Mucosa of rectum (tissue), 2 donors: ENCODE results near the gene CDH15.
"Not testable (repeated sequence)": the region's sequence is repeated elsewhere in the genome, so short reads cannot be mapped to it uniquely, and the experiment has no call there.

ENCODE experiments used
- H3K27ac ChIP-seq, 2 donors: one replicate each; pipeline ENCODE4 v1.7.0; 2013; ENCODE audit warnings: inconsistent platforms in 2 of 2, low read depth in 2 of 2, low read length in 2 of 2
- H3K27me3 ChIP-seq, 2 donors: one replicate each; pipeline ENCODE4 v1.7.0; 2013; ENCODE audit warnings: low read length in 2 of 2; ENCODE audit not compliant: control insufficient read depth in 2 of 2, insufficient read depth in 2 of 2
- H3K36me3 ChIP-seq, 2 donors: one replicate each; pipeline ENCODE4 v1.7.0; 2013; ENCODE audit warnings: low read length in 2 of 2; ENCODE audit not compliant: control insufficient read depth in 2 of 2, insufficient read depth in 2 of 2
- H3K4me1 ChIP-seq, 2 donors: one replicate each; pipeline ENCODE4 v1.7.0; 2013; ENCODE audit warnings: low read length in 2 of 2, mild to moderate bottlenecking in 1 of 2; ENCODE audit not compliant: control insufficient read depth in 2 of 2, insufficient read depth in 2 of 2
- H3K4me3 ChIP-seq, 2 donors: one replicate each; pipeline ENCODE4 v1.7.0; 2013; ENCODE audit warnings: low read length in 2 of 2
- H3K9ac ChIP-seq, 2 donors: one replicate each; pipeline ENCODE4 v1.7.0; 2013; ENCODE audit warnings: low read length in 2 of 2, low read depth in 1 of 2, mild to moderate bottlenecking in 1 of 2
- H3K9me3 ChIP-seq, 2 donors: one replicate each; pipeline ENCODE4 v1.7.0; 2013; ENCODE audit warnings: low read length in 2 of 2; ENCODE audit not compliant: control insufficient read depth in 2 of 2
- donor health status: healthy.
- donor health status: Normal muscosa, but diverticular disease.

CDH15 gene

GRCh38 chr16:89164436-89164835 is 7.1 kb upstream of the CDH15 start:
- no peak overlapping the region for H3K4me3 ChIP-seq
- no peak overlapping the region for H3K27ac ChIP-seq
- H3K9me3 ChIP-seq = no peaks in the 10 kb centered on the region
- H3K36me3 ChIP-seq = no peaks in the 10 kb centered on the region
- no peak overlapping the region for H3K9ac ChIP-seq
- peaks cover 9 to 11% of the 10 kb centered on the region in 2 donors for H3K27me3 ChIP-seq
- H3K4me1 ChIP-seq = peaks cover 5 to 8% of the 10 kb centered on the region in 2 donors

GRCh38 chr16:89164847-89165680 is 6.5 kb upstream of the CDH15 start:
- Histone ChIP-seq H3K4me3 (no peak overlapping the region), H3K4me1 (peaks cover 6 to 8% of the 10 kb centered on the region in 2 donors), H3K9ac (no peak overlapping the region), H3K27me3 (peaks cover 9 to 14% of the 10 kb centered on the region in 2 donors), H3K27ac (no peak overlapping the region), H3K36me3 (no peaks in the 10 kb centered on the region), H3K9me3 (no peaks in the 10 kb centered on the region)

GRCh38 chr16:89165681-89165979 is 5.9 kb upstream of the CDH15 start:
- not testable (repeated sequence) for H3K9ac ChIP-seq, H3K9me3 ChIP-seq, H3K4me3 ChIP-seq, H3K27ac ChIP-seq, H3K36me3 ChIP-seq
- H3K27me3 ChIP-seq = peaks cover 9 to 16% of the 10 kb centered on the region in 2 donors
- peaks cover 11% of the 10 kb centered on the region in 2 donors for H3K4me1 ChIP-seq

GRCh38 chr16:89166696-89167424 is 4.7 kb upstream of the CDH15 start:
- Histone ChIP-seq H3K9ac (peak overlapping the region in 1 of 2 donors; percentile 45), H3K27me3 (peaks cover 9 to 16% of the 10 kb centered on the region in 2 donors), H3K9me3 (no peaks in the 10 kb centered on the region), H3K4me3 (peak overlapping the region in 1 of 2 donors; percentile 20), H3K27ac (no peak overlapping the region), H3K4me1 (peaks cover 16% of the 10 kb centered on the region in 2 donors), H3K36me3 (no peaks in the 10 kb centered on the region)

- Histone ChIP-seq H3K4me1 (peaks cover 16% of the 10 kb centered on the region in 2 donors), H3K27me3 (peaks cover 9 to 19% of the 10 kb centered on the region in 2 donors), H3K9ac (peak overlapping the region in 1 of 2 donors; percentile 45), H3K4me3 (peak overlapping the region in 1 of 2 donors; percentile 20), H3K36me3 (no peaks in the 10 kb centered on the region), H3K27ac (no peak overlapping the region), H3K9me3 (no peaks in the 10 kb centered on the region)
These were observed 4.1 kb upstream of the CDH15 start for GRCh38 chr16:89167425-89167941.

- no peaks in the 10 kb centered on the region for H3K36me3 ChIP-seq
- peaks cover 14 to 20% of the 10 kb centered on the region in 2 donors for H3K27me3 ChIP-seq
- no peak overlapping the region for H3K27ac ChIP-seq
- no peak overlapping the region for H3K4me3 ChIP-seq
- H3K9ac ChIP-seq = no peak overlapping the region
- no peaks in the 10 kb centered on the region for H3K9me3 ChIP-seq
- H3K4me1 ChIP-seq = peaks cover 15 to 16% of the 10 kb centered on the region in 2 donors
These were observed 3.0 kb upstream of the CDH15 start for GRCh38 chr16:89168381-89169189.

- Histone ChIP-seq H3K27me3 (peaks cover 18 to 20% of the 10 kb centered on the region in 2 donors), H3K4me1 (peaks cover 13 to 16% of the 10 kb centered on the region in 2 donors), H3K4me3 (no peak overlapping the region), H3K9ac (no peak overlapping the region), H3K36me3 (no peaks in the 10 kb centered on the region), H3K9me3 (no peaks in the 10 kb centered on the region), H3K27ac (no peak overlapping the region)
These were observed 1.8 kb upstream of the CDH15 start for GRCh38 chr16:89169778-89170177.

GRCh38 chr16:89170346-89171215 is 967 bp upstream of the CDH15 start:
- H3K4me1 ChIP-seq = peaks cover 13 to 16% of the 10 kb centered on the region in 2 donors
- peaks cover 18 to 20% of the 10 kb centered on the region in 2 donors for H3K27me3 ChIP-seq
- peak overlapping the region in 1 of 2 donors; percentile 16 for H3K27ac ChIP-seq
- peak overlapping the region; percentile 41 to 56 for H3K9ac ChIP-seq
- H3K9me3 ChIP-seq = no peaks in the 10 kb centered on the region
- H3K4me3 ChIP-seq = peak overlapping the region; percentile 48 to 56
- no peaks in the 10 kb centered on the region for H3K36me3 ChIP-seq

- Histone ChIP-seq H3K4me1 (peaks cover 10 to 13% of the 10 kb centered on the region in 2 donors), H3K36me3 (no peaks in the 10 kb centered on the region), H3K27ac (no peak overlapping the region), H3K9ac (no peak overlapping the region), H3K27me3 (peaks cover 18 to 23% of the 10 kb centered on the region in 2 donors), H3K4me3 (no peak overlapping the region), H3K9me3 (no peaks in the 10 kb centered on the region)
These were observed 601 bp downstream of the CDH15 start for GRCh38 chr16:89172171-89172527.
